ENCODE data around the gene PCNX1. TPM values are rescaled to one million over a fixed set of nuclear protein-coding genes. Genes with fewer than 3 reads are reported as not detected.
A peak's percentile ranks its signal among the peaks of the same experiment; 100 is the strongest.
"Not testable (repeated sequence)": the region's sequence is repeated elsewhere in the genome, so short reads cannot be mapped to it uniquely, and the experiment has no call there.

PCNX1 gene
- total RNA-seq, 1 donor: 51.0 TPM

- Histone ChIP-seq H2AFZ (ENCODE audit: low read length) (no peak overlapping the region), H3K36me3 (ENCODE audit: insufficient read depth, low read length) (no peaks in the 10 kb centered on the region), H3K9me3 (ENCODE audit: low read depth, low read length) (no peaks in the 10 kb centered on the region), H3K4me3 (ENCODE audit: insufficient read depth, low read length) (no peak overlapping the region), H3K27me3 (ENCODE audit: insufficient read depth, low read length) (no peaks in the 10 kb centered on the region), H3K27ac (ENCODE audit: low read depth, low read length) (no peak overlapping the region), H4K20me1 (ENCODE audit: insufficient read depth, low read length) (peaks cover 6% of the 10 kb centered on the region), H3K4me1 (ENCODE audit: insufficient read depth, low read length) (peaks cover 25% of the 10 kb centered on the region), H3K4me2 (ENCODE audit: insufficient read depth, low read length) (no peak overlapping the region), H3K79me2 (ENCODE audit: insufficient read depth, low read length) (peaks cover 2% of the 10 kb centered on the region)
- TF ChIP-seq CTCF (IDR thresholded peaks at IDR 0.05; ENCODE audit: extremely low read depth, low read depth, low read length): no peak
- DNase-seq (ENCODE audit: insufficient read length, low spot score, missing footprints): peak; percentile 30
These were observed 98.9 kb downstream of the PCNX1 start for GRCh38 chr14:71006200-71006563.

DNA sequence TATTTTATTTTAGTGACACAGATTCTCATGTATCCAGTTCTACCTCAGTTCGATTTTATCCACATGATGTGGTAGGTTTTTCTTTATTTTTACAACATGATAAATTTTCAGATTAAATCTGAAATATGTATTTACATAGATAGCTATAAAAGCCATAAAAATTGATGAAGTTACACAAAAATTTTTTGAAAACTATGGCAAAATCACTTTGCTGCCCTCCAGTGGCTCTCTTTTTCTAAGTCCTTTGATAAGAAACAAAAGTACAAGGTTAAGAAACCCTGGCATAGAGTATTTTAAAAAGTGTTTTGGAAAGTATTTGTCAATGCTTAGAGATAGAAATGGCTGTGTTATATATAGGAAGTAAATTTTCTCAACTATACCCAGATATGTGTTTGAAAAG lies 104.2 kb downstream of the PCNX1 start:
- Histone ChIP-seq H4K20me1 (ENCODE audit: insufficient read depth, low read length) (no peaks in the 10 kb centered on the region), H3K4me3 (ENCODE audit: insufficient read depth, low read length) (no peak overlapping the region), H3K4me2 (ENCODE audit: insufficient read depth, low read length) (no peak overlapping the region), H3K4me1 (ENCODE audit: insufficient read depth, low read length) (no peaks in the 10 kb centered on the region), H3K27ac (ENCODE audit: low read depth, low read length) (no peak overlapping the region), H3K27me3 (ENCODE audit: insufficient read depth, low read length) (no peaks in the 10 kb centered on the region), H2AFZ (ENCODE audit: low read length) (no peak overlapping the region), H3K79me2 (ENCODE audit: insufficient read depth, low read length) (no peaks in the 10 kb centered on the region), H3K36me3 (ENCODE audit: insufficient read depth, low read length) (peaks cover 17% of the 10 kb centered on the region), H3K9me3 (ENCODE audit: low read depth, low read length) (no peaks in the 10 kb centered on the region)
- no peak for DNase-seq (ENCODE audit: insufficient read length, low spot score, missing footprints)
- peak; percentile 46 for TF ChIP-seq CTCF (IDR thresholded peaks at IDR 0.05; ENCODE audit: extremely low read depth, low read depth, low read length)

DNA sequence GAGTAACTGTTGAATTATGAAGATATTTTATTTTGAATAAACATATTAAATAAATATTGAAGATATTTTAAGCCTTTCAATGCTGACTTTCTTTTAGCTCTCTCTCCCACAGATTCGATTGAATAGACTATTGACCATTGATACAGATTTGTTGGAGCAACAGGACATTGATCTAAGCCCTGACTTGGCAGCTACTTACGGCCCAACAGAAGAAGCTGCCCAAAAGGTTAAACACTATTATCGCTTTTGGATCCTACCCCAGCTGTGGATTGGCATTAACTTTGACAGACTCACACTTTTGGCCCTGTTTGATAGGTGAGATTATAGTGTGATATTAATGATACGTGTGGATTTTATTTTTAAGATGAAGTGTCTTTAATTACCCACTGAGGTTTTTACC lies 105.6 kb downstream of the PCNX1 start:
- Histone ChIP-seq H3K36me3 (ENCODE audit: insufficient read depth, low read length) (peaks cover 17% of the 10 kb centered on the region), H3K79me2 (ENCODE audit: insufficient read depth, low read length) (no peaks in the 10 kb centered on the region), H3K4me3 (ENCODE audit: insufficient read depth, low read length) (no peak overlapping the region), H3K27me3 (ENCODE audit: insufficient read depth, low read length) (no peaks in the 10 kb centered on the region), H3K4me2 (ENCODE audit: insufficient read depth, low read length) (no peak overlapping the region), H2AFZ (ENCODE audit: low read length) (no peak overlapping the region), H4K20me1 (ENCODE audit: insufficient read depth, low read length) (no peaks in the 10 kb centered on the region), H3K27ac (ENCODE audit: low read depth, low read length) (no peak overlapping the region), H3K4me1 (ENCODE audit: insufficient read depth, low read length) (no peaks in the 10 kb centered on the region), H3K9me3 (ENCODE audit: low read depth, low read length) (no peaks in the 10 kb centered on the region)
- DNase-seq (ENCODE audit: insufficient read length, low spot score, missing footprints): no peak
- TF ChIP-seq CTCF (IDR thresholded peaks at IDR 0.05; ENCODE audit: extremely low read depth, low read depth, low read length): no peak

GRCh38 chr14:71013551-71014192 lies 106.4 kb downstream of the PCNX1 start:
- Histone ChIP-seq H3K4me1 (ENCODE audit: insufficient read depth, low read length) (no peaks in the 10 kb centered on the region), H3K4me3 (ENCODE audit: insufficient read depth, low read length) (no peak overlapping the region), H3K79me2 (ENCODE audit: insufficient read depth, low read length) (no peaks in the 10 kb centered on the region), H4K20me1 (ENCODE audit: insufficient read depth, low read length) (no peaks in the 10 kb centered on the region), H3K27ac (ENCODE audit: low read depth, low read length) (no peak overlapping the region), H3K4me2 (ENCODE audit: insufficient read depth, low read length) (no peak overlapping the region), H3K27me3 (ENCODE audit: insufficient read depth, low read length) (no peaks in the 10 kb centered on the region), H3K9me3 (ENCODE audit: low read depth, low read length) (no peaks in the 10 kb centered on the region), H2AFZ (ENCODE audit: low read length) (no peak overlapping the region), H3K36me3 (ENCODE audit: insufficient read depth, low read length) (peaks cover 18% of the 10 kb centered on the region)
- no peak for DNase-seq (ENCODE audit: insufficient read length, low spot score, missing footprints)
- TF ChIP-seq CTCF (IDR thresholded peaks at IDR 0.05; ENCODE audit: extremely low read depth, low read depth, low read length): no peak

- H3K9me3 ChIP-seq (ENCODE audit: low read depth, low read length); H2AFZ ChIP-seq (ENCODE audit: low read length); H4K20me1 ChIP-seq (ENCODE audit: insufficient read depth, low read length); H3K79me2 ChIP-seq (ENCODE audit: insufficient read depth, low read length); H3K27ac ChIP-seq (ENCODE audit: low read depth, low read length); DNase-seq (ENCODE audit: insufficient read length, low spot score, missing footprints); H3K4me2 ChIP-seq (ENCODE audit: insufficient read depth, low read length); H3K27me3 ChIP-seq (ENCODE audit: insufficient read depth, low read length); H3K4me3 ChIP-seq (ENCODE audit: insufficient read depth, low read length): not testable (repeated sequence)
- Histone ChIP-seq H3K4me1 (ENCODE audit: insufficient read depth, low read length) (peaks cover 15% of the 10 kb centered on the region), H3K36me3 (ENCODE audit: insufficient read depth, low read length) (peaks cover 22% of the 10 kb centered on the region)
These were observed 112.7 kb downstream of the PCNX1 start for GRCh38 chr14:71019917-71020316.
